ENCODE results near the gene S1PR1.
A peak's percentile ranks its signal among the peaks of the same experiment; 100 is the strongest.

S1PR1 gene

DNA sequence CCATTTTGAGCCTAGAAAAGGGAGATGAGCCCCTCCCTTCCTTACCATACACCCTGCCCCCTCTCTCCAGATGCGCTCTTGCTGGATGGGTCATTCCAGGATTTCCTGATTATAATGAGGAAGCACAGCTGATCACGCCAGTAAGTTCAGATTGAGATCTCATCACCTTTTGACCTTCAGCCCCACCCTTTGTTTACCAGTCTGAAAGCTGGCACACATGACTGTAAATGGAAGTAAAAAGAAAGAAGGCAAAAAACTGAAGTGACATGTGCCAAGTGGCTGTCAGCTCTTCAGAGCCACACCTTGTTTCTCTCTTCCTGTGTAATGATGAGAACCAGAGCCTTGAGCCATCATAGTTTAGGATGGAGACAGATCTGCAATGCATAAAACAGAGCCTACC lies 27.9 kb downstream of the S1PR1 start:
- intact Hi-C loops (cut with DNase I), result no loop called here
- no peak for DNase-seq

DNA sequence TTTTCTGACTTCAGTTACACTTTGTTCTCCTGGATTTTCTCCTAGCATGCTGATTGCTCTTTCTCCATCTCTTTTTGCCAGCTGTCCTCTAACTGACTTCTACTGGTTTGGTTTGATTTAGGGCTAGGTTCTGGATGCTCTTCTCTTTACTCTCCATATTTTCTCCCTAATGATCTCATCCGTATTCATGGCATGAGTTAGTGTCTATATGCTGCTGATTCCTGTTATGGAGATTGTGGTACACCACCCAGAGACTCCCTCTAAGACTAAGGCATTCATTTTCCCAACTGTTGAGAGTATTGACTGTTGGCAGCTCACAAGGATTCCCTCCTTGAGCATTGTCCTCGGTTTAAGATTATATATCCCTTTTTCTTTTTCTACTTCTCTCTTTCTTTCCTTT lies 28.9 kb downstream of the S1PR1 start:
- intact Hi-C loops (cut with DNase I), result no loop called here
- no peak for DNase-seq

GRCh38 chr1:101267082-101267481 lies 30.3 kb downstream of the S1PR1 start:
- intact Hi-C loops (cut with DNase I), result no loop called here
- DNase-seq, result no peak

GRCh38 chr1:101268893-101269292 lies 32.1 kb downstream of the S1PR1 start:
- intact Hi-C loops (cut with DNase I), result no loop called here
- no peak for DNase-seq

DNA sequence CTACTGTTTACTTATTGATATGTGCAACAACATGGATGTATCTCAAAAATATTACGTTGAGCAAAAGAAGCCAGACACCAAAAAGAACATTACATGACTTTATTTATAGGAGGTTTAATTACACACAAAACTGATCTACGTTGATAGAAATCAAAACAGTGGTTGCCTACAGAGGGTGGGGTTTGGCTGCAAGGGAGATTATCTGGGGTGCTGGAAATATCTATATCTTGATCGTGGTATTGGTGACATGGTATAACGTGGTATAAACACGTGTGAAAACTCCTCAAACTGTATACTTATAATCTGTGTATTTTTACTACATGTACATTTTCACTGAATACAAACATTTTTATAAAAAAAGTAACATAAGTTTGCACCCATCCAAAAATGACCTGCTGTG lies 38.9 kb downstream of the S1PR1 start:
- DNase-seq, result no peak
- intact Hi-C loops (cut with DNase I), result no loop called here

DNA sequence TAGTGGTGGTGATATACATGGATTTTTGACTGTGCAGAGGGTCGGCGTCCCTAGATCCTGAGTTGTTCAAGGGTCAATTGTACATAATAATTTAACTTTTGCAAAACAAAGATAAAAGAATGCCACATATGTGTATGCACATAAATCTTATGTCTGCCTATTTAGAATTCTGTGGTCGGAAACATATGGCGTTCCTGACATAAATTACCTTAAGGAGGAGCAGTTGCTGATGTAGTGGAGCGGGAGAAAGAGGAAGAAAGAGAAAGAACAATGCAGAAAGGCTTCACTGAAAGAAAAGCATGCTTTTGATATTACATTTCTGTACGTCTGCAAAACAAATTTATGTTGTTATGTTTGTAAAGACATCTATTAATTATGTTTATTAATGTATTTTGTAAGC lies 40.0 kb downstream of the S1PR1 start:
- intact Hi-C loops (cut with DNase I), result no loop called here
- DNase-seq, result no peak

DNA sequence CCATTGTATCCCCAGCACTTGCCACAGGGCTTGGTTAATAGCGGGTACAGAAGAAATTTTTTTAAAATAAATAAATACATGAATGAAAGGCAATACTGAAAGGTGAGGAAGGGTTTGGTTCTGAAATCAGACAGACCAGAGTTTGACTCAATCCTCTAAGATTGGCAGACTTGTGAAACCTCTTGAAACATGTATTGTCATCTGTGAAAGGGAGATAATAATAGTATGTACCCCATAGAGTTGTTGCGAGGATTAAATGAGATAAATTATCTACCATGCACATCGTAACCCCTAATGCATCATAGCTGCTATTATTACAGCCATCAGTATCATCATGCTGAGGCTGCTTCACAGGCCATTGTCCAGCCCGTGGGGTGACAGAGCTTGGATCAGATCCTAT lies 41.4 kb downstream of the S1PR1 start:
- intact Hi-C loops (cut with DNase I), result no loop called here
- DNase-seq, result no peak

GRCh38 chr1:101278845-101279244 lies 42.0 kb downstream of the S1PR1 start:
- intact Hi-C loops (cut with DNase I), result no loop called here
- DNase-seq, result no peak

- intact Hi-C loops (cut with DNase I), result loop anchor here (10.0 kb wide), 1 partner anchor 355 kb away; no protein-coding TSS in a partner anchor
- DNase-seq, result no peak
Observed at GRCh38 chr1:101280049-101280592, 43.3 kb downstream of the S1PR1 start.

- no peak for DNase-seq
- intact Hi-C loops (cut with DNase I), result loop anchor here (10.0 kb wide), 1 partner anchor 356 kb away; no protein-coding TSS in a partner anchor
Observed at GRCh38 chr1:101280942-101281654, 44.3 kb downstream of the S1PR1 start.

DNA sequence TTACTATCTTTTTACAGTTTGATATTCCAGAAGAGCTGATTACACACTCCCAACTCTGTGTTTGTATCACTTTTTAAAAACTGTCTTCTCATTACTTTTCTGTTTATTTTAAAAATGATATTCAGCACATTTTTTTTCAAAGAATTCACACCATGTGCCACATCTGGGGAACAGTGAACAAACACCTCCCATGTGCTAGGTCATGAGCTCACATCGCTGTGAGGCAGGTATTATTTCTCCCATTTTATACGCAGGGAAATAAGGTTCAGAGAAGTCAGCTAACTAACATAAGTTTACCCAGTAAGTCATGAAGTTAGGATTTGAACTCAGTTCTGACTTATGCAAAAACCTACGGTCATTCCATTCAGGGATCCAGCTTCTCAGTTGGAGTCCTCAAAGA lies 44.9 kb downstream of the S1PR1 start:
- intact Hi-C loops (cut with DNase I), result loop anchor here (10.0 kb wide), 1 partner anchor 357 kb away; no protein-coding TSS in a partner anchor
- no peak for DNase-seq

GRCh38 chr1:101282314-101283038 lies 45.7 kb downstream of the S1PR1 start:
- no peak for DNase-seq
- intact Hi-C loops (cut with DNase I), result loop anchor here (10.0 kb wide), 1 partner anchor 358 kb away; no protein-coding TSS in a partner anchor

DNA sequence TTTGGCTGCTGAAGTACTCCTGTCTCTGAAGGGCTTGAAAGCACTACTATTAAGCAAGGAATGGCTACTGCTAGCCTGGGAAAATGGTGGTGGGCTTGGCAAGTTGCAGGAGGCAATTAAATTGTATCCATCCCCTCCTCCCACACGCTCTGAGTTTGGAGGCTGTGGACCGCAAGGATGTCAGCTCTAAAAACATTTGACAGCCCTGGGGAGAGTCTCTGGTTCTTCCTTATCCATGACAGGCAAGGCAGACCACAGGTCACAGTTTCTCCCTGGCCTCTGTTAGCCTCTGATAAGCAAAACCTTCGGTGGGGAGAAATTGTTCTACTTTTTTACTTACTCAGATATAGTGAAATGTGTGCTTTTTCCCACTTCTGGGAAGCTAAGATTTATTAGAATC lies 46.6 kb downstream of the S1PR1 start:
- DNase-seq, result no peak
- intact Hi-C loops (cut with DNase I), result loop anchor here (10.0 kb wide), 1 partner anchor 359 kb away; no protein-coding TSS in a partner anchor

DNA sequence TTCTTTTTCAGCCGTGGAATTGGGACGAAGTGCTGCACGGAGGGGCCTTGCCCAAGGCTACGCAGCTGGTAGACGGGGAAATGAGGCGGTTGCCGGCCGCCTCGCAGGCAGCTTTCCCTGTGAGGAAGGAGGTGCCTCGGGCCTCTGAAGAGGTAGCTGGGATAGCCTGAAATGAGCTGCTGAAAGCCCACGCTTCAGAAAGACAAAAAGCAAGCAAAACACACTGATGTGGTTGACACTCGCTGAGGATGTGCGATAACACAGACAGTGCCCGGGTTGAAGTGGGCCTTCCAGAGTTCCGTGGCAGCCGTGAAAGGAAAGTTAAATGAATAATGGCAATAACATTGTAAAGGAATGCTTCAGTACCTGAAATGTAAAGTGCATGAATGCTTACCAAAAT lies 47.2 kb downstream of the S1PR1 start:
- intact Hi-C loops (cut with DNase I), result loop anchor here (10.0 kb wide), 1 partner anchor 359 kb away; no protein-coding TSS in a partner anchor

GRCh38 chr1:101284622-101285218 lies 47.9 kb downstream of the S1PR1 start:
- no peak for DNase-seq
- intact Hi-C loops (cut with DNase I), result loop anchor here (10.0 kb wide), 1 partner anchor 360 kb away; no protein-coding TSS in a partner anchor

More for the DNA sequence above, 47.2 kb downstream of the S1PR1 start:
- DNase-seq, result no peak

- DNase-seq, result no peak
- intact Hi-C loops (cut with DNase I), result loop anchor here (10.0 kb wide), 1 partner anchor 361 kb away; no protein-coding TSS in a partner anchor
Observed at GRCh38 chr1:101285922-101286570, 49.2 kb downstream of the S1PR1 start.

DNA sequence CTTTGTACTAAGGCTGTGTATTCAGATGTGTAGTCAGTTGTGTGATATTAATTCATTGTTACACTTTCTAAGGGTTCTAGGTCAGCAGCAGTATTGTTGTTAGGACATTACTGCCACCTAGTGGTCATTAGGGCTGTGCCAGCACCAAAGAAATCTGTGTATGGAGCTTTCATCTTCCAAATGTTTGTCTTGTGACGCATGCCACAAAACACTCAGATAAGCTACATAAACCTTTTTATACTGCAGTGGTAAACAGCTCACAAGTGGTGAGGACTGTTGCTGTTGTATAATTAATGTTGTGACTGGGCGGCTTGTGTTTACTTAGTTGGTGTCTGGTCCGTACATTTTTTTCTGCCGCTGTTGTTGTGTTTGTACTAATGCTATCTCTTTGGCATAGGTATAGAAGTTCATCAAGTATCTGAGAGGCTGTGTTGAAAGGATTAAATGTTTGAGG lies 51.7 kb downstream of the S1PR1 start:
- peak; percentile 12 to 84 (median 67) for DNase-seq
- intact Hi-C loops (cut with DNase I), result loop anchor here (10.0 kb wide), 1 partner anchor 364 kb away; no protein-coding TSS in a partner anchor

GRCh38 chr1:101290119-101290921 lies 53.5 kb downstream of the S1PR1 start:
- DNase-seq, result peak in 3 of 42 donors; percentile 4 to 37 (median 8)
- intact Hi-C loops (cut with DNase I), result no loop called here

All from head of caudate nucleus (tissue), 42 donors.